HEK293 (cell line): ENCODE data around the gene BAZ1A.

ENCODE experiments used
- EGR2 ChIP-seq: fragments of 450-650 bp; formaldehyde crosslinking; IDR thresholded peaks from 2 replicates; pipeline ENCODE4 v1.5.1; 2016; ENCODE audit warnings: low read depth, missing biosample characterization, missing genetic modification characterization
- ELK4 ChIP-seq: IDR thresholded peaks from 2 replicates; pipeline ENCODE4 v1.6.1; 2011; ENCODE audit warnings: mild to moderate bottlenecking, low read depth, low read length, borderline replicate concordance
- KLF1 ChIP-seq: fragments of 450-650 bp; formaldehyde crosslinking; IDR thresholded peaks from 2 replicates; pipeline ENCODE4 v1.5.1; 2016; ENCODE audit warnings: missing biosample characterization, missing genetic modification characterization
- KLF17 ChIP-seq: fragments of 450-650 bp; formaldehyde crosslinking; IDR thresholded peaks from 2 replicates; pipeline ENCODE4 v1.5.1; 2016; ENCODE audit warnings: missing biosample characterization, missing genetic modification characterization
- KLF8 ChIP-seq: fragments of 450-650 bp; formaldehyde crosslinking; IDR thresholded peaks from 2 replicates; pipeline ENCODE4 v1.5.1; 2016; ENCODE audit warnings: missing biosample characterization, missing genetic modification characterization
- KLF9 ChIP-seq: fragments of 450-650 bp; formaldehyde crosslinking; IDR thresholded peaks from 2 replicates; pipeline ENCODE4 v1.5.1; 2016; ENCODE audit warnings: missing biosample characterization, missing genetic modification characterization, low read depth
- REPIN1 ChIP-seq: fragments of 450-650 bp; formaldehyde crosslinking; IDR thresholded peaks from 2 replicates; pipeline ENCODE4 v1.5.1; 2017; ENCODE audit warnings: missing biosample characterization, missing genetic modification characterization, low read depth
- SALL2 ChIP-seq: fragments of 450-650 bp; formaldehyde crosslinking; IDR thresholded peaks from 2 replicates; pipeline ENCODE4 v1.5.0; 2017; ENCODE audit warnings: missing biosample characterization, mild to moderate bottlenecking, missing genetic modification characterization, borderline replicate concordance
- TCF7L2 ChIP-seq: IDR thresholded peaks from 2 replicates; pipeline ENCODE4 v1.6.1; 2011; ENCODE audit warnings: low read depth, mild to moderate bottlenecking, inconsistent platforms, low read length, moderate library complexity, borderline replicate concordance
- TSHZ1 ChIP-seq: fragments of 450-650 bp; formaldehyde crosslinking; IDR thresholded peaks from 2 replicates; pipeline ENCODE4 v1.5.1; 2016; ENCODE audit warnings: missing biosample characterization, missing genetic modification characterization, borderline replicate concordance
- ZBTB1 ChIP-seq: fragments of 450-650 bp; formaldehyde crosslinking; IDR thresholded peaks from 2 replicates; pipeline ENCODE4 v1.5.1; 2016; ENCODE audit warnings: missing biosample characterization, missing genetic modification characterization
- ZEB2 ChIP-seq: fragments of 450-650 bp; formaldehyde crosslinking; IDR thresholded peaks from 2 replicates; pipeline ENCODE4 v1.5.1; 2016; ENCODE audit warnings: missing biosample characterization, missing genetic modification characterization
- ZFP37 ChIP-seq: fragments of 450-650 bp; formaldehyde crosslinking; IDR thresholded peaks from 2 replicates; pipeline ENCODE4 v1.5.1; 2016; ENCODE audit warnings: missing biosample characterization, missing genetic modification characterization
- ZFP41 ChIP-seq: fragments of 450-650 bp; formaldehyde crosslinking; IDR thresholded peaks from 2 replicates; pipeline ENCODE4 v1.5.1; 2016; ENCODE audit warnings: missing biosample characterization, missing genetic modification characterization, borderline replicate concordance
- ZNF121 ChIP-seq: fragments of 450-650 bp; formaldehyde crosslinking; IDR thresholded peaks from 2 replicates; pipeline ENCODE4 v1.5.1; 2016; ENCODE audit warnings: missing biosample characterization, missing genetic modification characterization
- ZNF146 ChIP-seq: fragments of 450-650 bp; formaldehyde crosslinking; IDR thresholded peaks from 2 replicates; pipeline ENCODE4 v1.5.1; 2016; ENCODE audit warnings: missing biosample characterization, missing genetic modification characterization
- ZNF155 ChIP-seq: fragments of 450-650 bp; formaldehyde crosslinking; IDR thresholded peaks from 2 replicates; pipeline ENCODE4 v1.5.1; 2016; ENCODE audit warnings: missing biosample characterization, missing genetic modification characterization
- ZNF175 ChIP-seq: fragments of 450-650 bp; formaldehyde crosslinking; IDR thresholded peaks from 2 replicates; pipeline ENCODE4 v1.5.1; 2016; ENCODE audit warnings: missing biosample characterization, missing genetic modification characterization
- ZNF23 ChIP-seq: fragments of 450-650 bp; formaldehyde crosslinking; IDR thresholded peaks from 2 replicates; pipeline ENCODE4 v1.5.1; 2016; ENCODE audit warnings: missing biosample characterization, missing genetic modification characterization, borderline replicate concordance
- ZNF324 ChIP-seq: fragments of 450-650 bp; formaldehyde crosslinking; IDR thresholded peaks from 2 replicates; pipeline ENCODE4 v1.5.1; 2016; ENCODE audit warnings: missing biosample characterization, missing genetic modification characterization
- ZNF394 ChIP-seq: fragments of 450-650 bp; formaldehyde crosslinking; IDR thresholded peaks from 2 replicates; pipeline ENCODE4 v1.5.1; 2016; ENCODE audit warnings: missing biosample characterization, missing genetic modification characterization, mild to moderate bottlenecking, moderate library complexity, borderline replicate concordance
- ZNF416 ChIP-seq: fragments of 450-650 bp; formaldehyde crosslinking; IDR thresholded peaks from 2 replicates; pipeline ENCODE4 v1.5.1; 2016; ENCODE audit warnings: missing biosample characterization, missing genetic modification characterization
- ZNF488 ChIP-seq: fragments of 450-650 bp; formaldehyde crosslinking; IDR thresholded peaks from 2 replicates; pipeline ENCODE4 v1.5.1; 2016; ENCODE audit warnings: missing biosample characterization, missing genetic modification characterization
- ZNF580 ChIP-seq: fragments of 450-650 bp; formaldehyde crosslinking; IDR thresholded peaks from 2 replicates; pipeline ENCODE4 v1.5.1; 2016; ENCODE audit warnings: missing biosample characterization, missing genetic modification characterization
- ZNF629 ChIP-seq: fragments of 450-650 bp; formaldehyde crosslinking; IDR thresholded peaks from 2 replicates; pipeline ENCODE4 v1.5.1; 2017; ENCODE audit warnings: missing biosample characterization, missing genetic modification characterization
- ZNF645 ChIP-seq: fragments of 450-650 bp; formaldehyde crosslinking; IDR thresholded peaks from 2 replicates; pipeline ENCODE4; 2016; ENCODE audit warnings: missing biosample characterization, missing genetic modification characterization
- ZNF776 ChIP-seq: fragments of 450-650 bp; formaldehyde crosslinking; IDR thresholded peaks from 2 replicates; pipeline ENCODE4 v1.5.0; 2017; ENCODE audit warnings: missing biosample characterization, missing genetic modification characterization, borderline replicate concordance
- ZSCAN23 ChIP-seq: fragments of 450-650 bp; formaldehyde crosslinking; IDR thresholded peaks from 2 replicates; pipeline ENCODE4 v1.5.1; 2016; ENCODE audit warnings: missing biosample characterization, missing genetic modification characterization
- ZSCAN4 ChIP-seq: fragments of 450-650 bp; formaldehyde crosslinking; IDR thresholded peaks from 2 replicates; pipeline ENCODE4 v1.5.1; 2017; ENCODE audit warnings: missing biosample characterization, missing genetic modification characterization

BAZ1A gene

GRCh38 chr14:34873589-34874385, 1.4 kb downstream of the BAZ1A start (continued):
- TF ChIP-seq TCF7L2 (no peak), KLF8 (tag by site-specific recombination) (0 out of 2 replicates have a peak, but pooled peaks have one; percentile 55), ZNF394 (tag by site-specific recombination) (peak; percentile 71; the same call in 1 of the 2 replicates), EGR2 (tag by site-specific recombination) (peak; percentile 54), ZNF175 (no peak), ZSCAN4 (tag by site-specific recombination) (0 out of 2 replicates have a peak, but pooled peaks have one; percentile 8), ZNF23 (tag by site-specific recombination) (no peak), ZFP41 (tag by site-specific recombination) (no peak), KLF9 (tag by site-specific recombination) (no peak; the same call in 1 of the 2 replicates), ZNF146 (peak; percentile 41; the same call in 1 of the 2 replicates), ZFP37 (tag by site-specific recombination) (peak; percentile 55; the same call in 1 of the 2 replicates), ZSCAN23 (peak; percentile 47; the same call in 1 of the 2 replicates), KLF1 (tag by site-specific recombination) (no peak), ZNF776 (no peak), ZNF645 (0 out of 2 replicates have a peak, but pooled peaks have one; percentile 69), KLF17 (peak; percentile 31; the same call in 1 of the 2 replicates), ZNF629 (tag by site-specific recombination) (peak; percentile 69), ZNF488 (tag by site-specific recombination) (no peak), TSHZ1 (0 out of 2 replicates have a peak, but pooled peaks have one; percentile 5), ZNF416 (no peak), SALL2 (no peak), ZBTB1 (tag by site-specific recombination) (peak; percentile 0; the same call in 1 of the 2 replicates), ELK4 (no peak), ZNF580 (no peak), ZEB2 (tag by site-specific recombination) (peak; percentile 84), ZNF324 (tag by site-specific recombination) (peak; percentile 42; the same call in 1 of the 2 replicates), REPIN1 (tag by site-specific recombination) (0 out of 2 replicates have a peak, but pooled peaks have one; percentile 5), ZNF155 (tag by site-specific recombination) (no peak), ZNF121 (tag by site-specific recombination) (peak; percentile 86)
